ENCODE results near the gene TMEM101. TPM values are rescaled to one million over a fixed set of nuclear protein-coding genes. Genes with fewer than 3 reads are reported as not detected.
"Not testable (repeated sequence)": the region's sequence is repeated elsewhere in the genome, so short reads cannot be mapped to it uniquely, and the experiment has no call there.

TMEM101 gene
- total RNA-seq, 2 experiments from 2014 or later, result 8.8 to 9.7 TPM

DNA sequence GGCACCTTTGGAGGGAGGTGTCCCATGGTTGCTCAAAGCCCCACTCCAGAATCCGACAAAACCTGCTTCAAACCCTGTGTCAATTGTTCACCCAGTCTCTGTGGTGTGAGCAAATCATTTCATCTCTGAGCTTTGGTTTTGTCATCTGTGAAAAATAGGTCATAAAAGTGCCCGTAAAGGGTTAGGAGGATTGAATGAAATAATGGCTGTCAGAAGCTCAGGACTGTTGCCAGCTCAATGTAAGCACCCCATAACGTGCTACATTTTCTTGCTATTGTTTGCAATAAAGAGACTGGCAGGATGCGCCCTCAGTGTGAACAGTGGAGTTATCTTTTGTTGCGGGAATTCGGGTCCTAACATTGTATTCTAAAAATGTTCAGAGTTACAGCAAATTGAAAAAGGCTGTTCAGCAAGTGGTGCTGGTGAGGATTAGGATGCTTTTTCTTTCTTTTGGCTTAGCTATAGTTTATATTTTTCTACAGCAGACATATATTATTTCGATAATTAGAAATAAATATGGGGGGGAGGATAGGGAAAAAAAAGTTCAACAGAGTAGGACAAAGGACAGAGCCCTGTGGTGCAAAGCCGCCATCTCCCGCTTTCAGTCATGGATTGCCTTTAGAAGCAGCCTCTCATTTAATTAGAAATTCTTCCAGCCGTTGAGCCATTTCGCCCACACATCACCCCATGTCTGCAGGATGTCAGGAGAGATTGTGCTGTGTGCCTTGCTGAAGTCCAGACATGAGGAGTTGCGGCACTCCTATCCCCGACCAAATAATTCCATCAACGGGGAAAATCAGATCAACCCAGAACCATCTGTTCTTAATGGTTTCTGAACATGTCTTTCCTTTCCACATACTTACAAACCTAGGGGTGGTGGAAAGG is 40.1 kb downstream of the TMEM101 start:
- H3K4me3 Mint-ChIP-seq, result no peak overlapping the region
- TF ChIP-seq, protein P1, sequence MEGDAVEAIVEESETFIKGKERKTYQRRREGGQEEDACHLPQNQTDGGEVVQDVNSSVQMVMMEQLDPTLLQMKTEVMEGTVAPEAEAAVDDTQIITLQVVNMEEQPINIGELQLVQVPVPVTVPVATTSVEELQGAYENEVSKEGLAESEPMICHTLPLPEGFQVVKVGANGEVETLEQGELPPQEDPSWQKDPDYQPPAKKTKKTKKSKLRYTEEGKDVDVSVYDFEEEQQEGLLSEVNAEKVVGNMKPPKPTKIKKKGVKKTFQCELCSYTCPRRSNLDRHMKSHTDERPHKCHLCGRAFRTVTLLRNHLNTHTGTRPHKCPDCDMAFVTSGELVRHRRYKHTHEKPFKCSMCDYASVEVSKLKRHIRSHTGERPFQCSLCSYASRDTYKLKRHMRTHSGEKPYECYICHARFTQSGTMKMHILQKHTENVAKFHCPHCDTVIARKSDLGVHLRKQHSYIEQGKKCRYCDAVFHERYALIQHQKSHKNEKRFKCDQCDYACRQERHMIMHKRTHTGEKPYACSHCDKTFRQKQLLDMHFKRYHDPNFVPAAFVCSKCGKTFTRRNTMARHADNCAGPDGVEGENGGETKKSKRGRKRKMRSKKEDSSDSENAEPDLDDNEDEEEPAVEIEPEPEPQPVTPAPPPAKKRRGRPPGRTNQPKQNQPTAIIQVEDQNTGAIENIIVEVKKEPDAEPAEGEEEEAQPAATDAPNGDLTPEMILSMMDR (IDR thresholded peaks at IDR 0.05), result no peak
- DNase-seq, result no peak
- ChIA-PET CTCF (no interaction called here), POLR2A (no interaction called here)
- H3K27me3 ChIP-seq (ENCODE audit: control insufficient read depth in 1 of 2, insufficient read depth in 2 of 2, low read length in 2 of 2), result no peaks in the 10 kb centered on the region
- H3K27ac ChIP-seq (ENCODE audit: low read depth in 1 of 2, low read length in 2 of 2), result no peak overlapping the region
- H3K36me3 ChIP-seq (ENCODE audit: insufficient read depth, low read length), result no peaks in the 10 kb centered on the region
- peaks cover 30% of the 10 kb centered on the region for H3K27me3 Mint-ChIP-seq
- no peak for ATAC-seq (ENCODE audit: poor library complexity)
- intact Hi-C loops (cut with DNase I, micrococcal nuclease), result no loop called here
- no peak overlapping the region for H3K4me3 ChIP-seq (ENCODE audit: low read length)
- H3K9me3 ChIP-seq (ENCODE audit: control insufficient read depth in 1 of 2, insufficient read depth in 1 of 2, low read length in 2 of 2), result no peaks in the 10 kb centered on the region
- peaks cover 5% of the 10 kb centered on the region for H3K4me1 Mint-ChIP-seq (ENCODE audit: low read depth)
- no peaks in the 10 kb centered on the region for H3K36me3 Mint-ChIP-seq (ENCODE audit: low read depth)
- no peak overlapping the region for H3K27ac Mint-ChIP-seq
- no peaks in the 10 kb centered on the region for H3K9me3 Mint-ChIP-seq
- H3K4me1 ChIP-seq (ENCODE audit: insufficient read depth, low read length), result no peaks in the 10 kb centered on the region

DNA sequence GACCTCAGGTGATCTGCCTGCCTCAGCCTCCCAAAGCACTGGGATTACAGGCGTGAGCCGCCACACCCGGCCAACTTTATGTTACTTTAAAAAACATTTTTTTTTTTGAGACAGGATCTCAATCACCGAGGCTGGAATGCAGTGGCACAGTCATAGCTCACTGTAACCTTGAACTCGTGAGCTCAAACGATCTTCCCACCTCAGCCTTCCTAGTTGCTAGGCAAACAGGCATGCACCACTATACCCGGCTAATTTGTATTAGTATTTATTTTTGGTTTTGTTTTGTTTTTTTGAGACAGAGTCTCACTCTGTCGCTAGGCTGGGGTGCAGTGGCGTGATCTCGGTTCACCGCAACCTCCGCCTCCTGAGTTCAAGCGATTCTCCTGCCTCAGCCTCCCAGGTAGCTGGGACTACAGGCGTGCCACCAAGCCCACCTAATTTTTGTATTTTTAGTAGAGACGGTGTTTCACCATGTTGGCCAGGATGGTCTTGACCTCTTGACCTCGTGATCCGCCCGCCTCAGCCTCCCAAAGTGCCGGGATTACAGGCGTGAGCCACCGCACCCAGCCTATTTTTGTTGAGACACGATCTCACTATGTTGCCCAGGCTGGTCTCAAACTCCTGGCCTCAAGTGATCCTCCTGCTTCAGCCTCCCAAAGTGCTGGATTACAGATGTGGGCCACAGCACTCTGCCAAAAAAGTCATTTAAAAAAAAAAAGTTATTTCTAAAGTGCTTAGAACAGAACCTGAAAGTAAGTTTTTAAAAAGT is 42.1 kb downstream of the TMEM101 start:
- H3K9me3 ChIP-seq (ENCODE audit: control insufficient read depth in 1 of 2, insufficient read depth in 1 of 2, low read length in 2 of 2); H3K4me1 ChIP-seq (ENCODE audit: insufficient read depth, low read length); H3K27me3 ChIP-seq (ENCODE audit: control insufficient read depth in 1 of 2, insufficient read depth in 2 of 2, low read length in 2 of 2); POLR2A ChIA-PET; H3K4me1 Mint-ChIP-seq (ENCODE audit: low read depth); H3K36me3 Mint-ChIP-seq (ENCODE audit: low read depth); H3K4me3 ChIP-seq (ENCODE audit: low read length); H3K9me3 Mint-ChIP-seq; H3K4me3 Mint-ChIP-seq; H3K27ac ChIP-seq (ENCODE audit: low read depth in 1 of 2, low read length in 2 of 2); ATAC-seq (ENCODE audit: poor library complexity); DNase-seq; intact Hi-C loops (cut with DNase I, micrococcal nuclease); H3K36me3 ChIP-seq (ENCODE audit: insufficient read depth, low read length); H3K27ac Mint-ChIP-seq: not testable (repeated sequence)
- CTCF ChIA-PET, result interaction anchor here (1.0 kb wide), 1 partner anchor 28 kb away, joined by 3 read pairs; no protein-coding TSS in a partner anchor
- H3K27me3 Mint-ChIP-seq, result peaks cover 16% of the 10 kb centered on the region

DNA sequence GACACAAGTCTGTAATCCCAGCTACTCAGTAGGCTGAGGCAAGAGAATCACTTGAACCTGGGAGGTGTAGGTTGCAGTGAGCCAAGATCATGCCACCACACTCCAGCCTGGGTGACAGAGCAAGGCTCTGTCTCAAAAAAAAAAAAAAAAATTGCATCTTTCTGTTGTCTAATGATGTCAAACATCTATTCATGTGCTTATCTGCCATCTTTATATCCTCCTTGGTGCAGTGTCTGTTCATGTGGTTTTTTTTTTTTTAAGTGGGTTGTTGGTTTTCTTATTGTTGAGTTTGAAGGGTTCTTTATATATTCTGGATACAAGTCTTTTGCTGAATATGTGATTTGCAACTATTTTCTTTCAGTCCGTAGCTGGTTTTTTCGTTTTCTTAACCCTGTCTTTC is 43.3 kb downstream of the TMEM101 start:
- peaks cover 20% of the 10 kb centered on the region for H3K27me3 Mint-ChIP-seq
- H3K4me1 Mint-ChIP-seq (ENCODE audit: low read depth); H3K9me3 Mint-ChIP-seq; H3K36me3 ChIP-seq (ENCODE audit: insufficient read depth, low read length); H3K4me3 Mint-ChIP-seq; H3K9me3 ChIP-seq (ENCODE audit: control insufficient read depth in 1 of 2, insufficient read depth in 1 of 2, low read length in 2 of 2); H3K4me1 ChIP-seq (ENCODE audit: insufficient read depth, low read length); DNase-seq; H3K4me3 ChIP-seq (ENCODE audit: low read length); POLR2A ChIA-PET; intact Hi-C loops (cut with DNase I, micrococcal nuclease); H3K27ac ChIP-seq (ENCODE audit: low read depth in 1 of 2, low read length in 2 of 2); H3K27ac Mint-ChIP-seq; CTCF ChIA-PET; H3K36me3 Mint-ChIP-seq (ENCODE audit: low read depth); H3K27me3 ChIP-seq (ENCODE audit: control insufficient read depth in 1 of 2, insufficient read depth in 2 of 2, low read length in 2 of 2): not testable (repeated sequence)
- ATAC-seq (ENCODE audit: poor library complexity), result peak; percentile 74

DNA sequence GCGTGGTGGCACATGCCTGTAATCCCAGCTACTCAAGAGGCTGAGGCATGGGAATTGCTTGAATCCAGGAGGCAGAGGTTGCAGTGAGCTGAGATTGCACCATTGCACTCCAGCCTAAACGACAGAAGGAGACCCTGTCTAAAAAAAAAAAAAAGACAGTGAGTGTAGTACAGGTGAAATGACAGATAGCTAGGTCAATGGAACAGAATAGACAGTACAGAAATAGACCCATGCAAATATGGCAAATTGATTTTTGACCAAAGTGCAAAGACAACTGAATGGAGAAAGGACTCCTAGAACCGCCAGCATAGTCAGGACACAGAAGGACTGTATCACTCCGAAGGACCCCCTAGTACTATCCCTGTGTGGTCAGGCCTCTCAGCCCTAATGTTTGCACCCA is 44.4 kb downstream of the TMEM101 start:
- DNase-seq (no peak), ATAC-seq (ENCODE audit: poor library complexity) (no peak)
- H3K27me3 ChIP-seq (ENCODE audit: control insufficient read depth in 1 of 2, insufficient read depth in 2 of 2, low read length in 2 of 2), result no peaks in the 10 kb centered on the region
- no peaks in the 10 kb centered on the region for H3K36me3 ChIP-seq (ENCODE audit: insufficient read depth, low read length)
- H3K4me3 ChIP-seq (ENCODE audit: low read length), result no peak overlapping the region
- H3K9me3 ChIP-seq (ENCODE audit: control insufficient read depth in 1 of 2, insufficient read depth in 1 of 2, low read length in 2 of 2), result no peaks in the 10 kb centered on the region
- H3K27ac ChIP-seq (ENCODE audit: low read depth in 1 of 2, low read length in 2 of 2), result no peak overlapping the region
- no peak overlapping the region for H3K27ac Mint-ChIP-seq
- H3K4me3 Mint-ChIP-seq, result no peak overlapping the region
- ChIA-PET POLR2A (no interaction called here), CTCF (interaction anchor here (0.7 to 1.2 kb wide), 2 partner anchors 17 to 26 kb away, joined by 3 to 7 read pairs; no protein-coding TSS in a partner anchor)
- H3K4me1 ChIP-seq (ENCODE audit: insufficient read depth, low read length), result no peaks in the 10 kb centered on the region
- peaks cover 24% of the 10 kb centered on the region for H3K27me3 Mint-ChIP-seq
- peaks cover 5% of the 10 kb centered on the region for H3K4me1 Mint-ChIP-seq (ENCODE audit: low read depth)
- TF ChIP-seq, protein P1 (IDR thresholded peaks at IDR 0.05), result no peak
- no peaks in the 10 kb centered on the region for H3K9me3 Mint-ChIP-seq
- intact Hi-C loops (cut with DNase I, micrococcal nuclease), result no loop called here
- no peaks in the 10 kb centered on the region for H3K36me3 Mint-ChIP-seq (ENCODE audit: low read depth)

Data from CD4-positive, alpha-beta T cell (primary cell).